Measurements from ENCODE around the gene ZNF3.

Gene ZNF3

DNA sequence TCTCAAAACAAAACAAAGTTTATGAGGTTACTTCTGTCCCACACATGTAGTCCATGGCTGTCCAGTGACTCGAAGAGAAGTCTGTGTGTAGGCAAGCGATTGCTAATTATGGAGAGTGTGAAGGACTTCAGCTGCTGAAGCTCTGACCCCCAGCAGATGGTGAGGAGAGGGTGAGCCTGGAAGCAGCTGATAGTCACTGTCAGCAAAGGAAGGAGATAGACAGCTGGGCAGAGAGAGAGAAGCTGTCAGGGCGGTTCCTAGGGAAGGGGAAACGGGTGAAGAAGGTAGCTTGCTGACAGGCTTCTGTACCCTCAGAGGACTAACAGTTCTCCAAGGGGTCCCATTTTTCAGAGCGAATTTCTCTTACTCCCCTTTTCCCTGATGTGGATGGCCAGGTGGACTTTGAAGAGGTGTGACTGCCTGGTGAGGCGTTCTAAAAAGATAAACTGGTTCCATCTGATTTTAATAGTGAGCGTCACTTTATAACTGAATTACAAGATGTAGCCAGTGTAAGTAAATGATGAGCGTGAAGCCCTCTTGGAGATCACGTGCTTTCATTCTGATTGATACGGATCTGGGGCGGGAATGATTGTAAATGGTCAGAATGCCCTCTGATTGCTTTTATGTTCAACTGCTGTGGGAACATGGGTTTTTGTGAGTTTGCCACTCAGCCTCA, 19.9 kb downstream of the ZNF3 start:
- no peaks in the 10 kb centered on the region for H3K9me3 ChIP-seq (ENCODE audit: control insufficient read depth, insufficient read depth, low read depth, low read length)
- no peaks in the 10 kb centered on the region for H3K4me1 ChIP-seq (ENCODE audit: control insufficient read depth, insufficient read depth, low read length)
- H3K27ac ChIP-seq (ENCODE audit: extremely low read depth, low read depth, low read length): no peak overlapping the region
- POLR2A ChIA-PET: interaction anchor here (0.9 to 1.5 kb wide), 2 partner anchors 12 to 65 kb away, joined by 5 read pairs; partner anchors contain the start of genes MBLAC1 and ZSCAN21
- CTCF ChIA-PET: interaction anchor here (0.6 kb wide), 1 partner anchor 70 kb away, joined by 3 read pairs; no protein-coding TSS in a partner anchor
- TF ChIP-seq ZNF707 (tag by site-specific recombination; IDR thresholded peaks at IDR 0.05): no peak
- TF ChIP-seq ZNF112 (tag by site-specific recombination; IDR thresholded peaks at IDR 0.05): no peak
- no peak for TF ChIP-seq ZNF266 (tag by site-specific recombination; IDR thresholded peaks at IDR 0.05; ENCODE audit: low read depth)
- peak; percentile 48; the same call in 1 of the 2 replicates for TF ChIP-seq ZNF600 (tag by site-specific recombination; IDR thresholded peaks at IDR 0.05)
- no peak for TF ChIP-seq ZNF239 (tag by site-specific recombination; IDR thresholded peaks at IDR 0.05)
- peaks cover 45 to 52% of the 10 kb centered on the region in 2 experiments for H3K36me3 ChIP-seq (ENCODE audit: control insufficient read depth in 2 of 2, insufficient read depth in 1 of 2, low read length in 2 of 2)
- no peak overlapping the region for H3K4me3 ChIP-seq (ENCODE audit: low read depth, low read length)

DNA sequence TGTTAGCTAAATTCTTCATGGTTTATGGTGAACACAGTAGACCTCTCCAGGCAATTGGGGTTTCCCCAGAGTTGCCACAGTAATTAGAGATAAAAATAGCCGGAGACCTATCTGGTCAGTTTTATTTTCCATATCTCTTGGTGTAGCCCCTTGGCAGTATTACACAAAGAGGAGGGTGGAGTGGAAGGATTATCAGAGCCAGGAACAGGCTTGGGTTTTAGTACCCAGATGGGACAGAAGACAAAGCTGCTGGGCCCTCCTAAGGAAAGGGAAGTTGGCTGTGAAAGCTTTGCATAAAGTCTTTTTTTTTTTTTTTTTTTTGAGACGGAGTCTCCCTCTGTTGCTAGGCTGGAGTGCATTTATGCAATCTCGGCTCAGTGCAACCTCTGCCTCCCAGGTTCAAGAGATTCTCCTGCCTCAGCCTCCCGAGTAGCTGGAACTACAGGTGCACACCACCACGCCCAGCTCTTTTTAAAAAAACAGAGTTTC, 22.2 kb downstream of the ZNF3 start:
- Histone ChIP-seq H3K4me1 (ENCODE audit: control insufficient read depth, insufficient read depth, low read length) (no peaks in the 10 kb centered on the region), H3K9me3 (ENCODE audit: control insufficient read depth, insufficient read depth, low read depth, low read length) (no peaks in the 10 kb centered on the region), H3K36me3 (ENCODE audit: control insufficient read depth in 2 of 2, insufficient read depth in 1 of 2, low read length in 2 of 2) (peaks cover 45 to 47% of the 10 kb centered on the region in 2 experiments), H3K4me3 (ENCODE audit: low read depth, low read length) (no peak overlapping the region), H3K27ac (ENCODE audit: extremely low read depth, low read depth, low read length) (no peak overlapping the region)
- POLR2A ChIA-PET: no interaction called here
- CTCF ChIA-PET: interaction anchor here (0.6 kb wide), 1 partner anchor 23 kb away, joined by 3 read pairs; no protein-coding TSS in a partner anchor
- TF ChIP-seq ZNF24 (tag by site-specific recombination; IDR thresholded peaks at IDR 0.05) (no peak), YY2 (tag by site-specific recombination; IDR thresholded peaks at IDR 0.05) (no peak), OSR2 (tag by site-specific recombination; IDR thresholded peaks at IDR 0.05) (no peak), SALL2 (tag by site-specific recombination; IDR thresholded peaks at IDR 0.05; ENCODE audit: borderline replicate concordance) (no peak), ZNF341 (tag by site-specific recombination; IDR thresholded peaks at IDR 0.05; ENCODE audit: low read depth) (no peak), ZNF792 (tag by site-specific recombination; IDR thresholded peaks at IDR 0.05) (no peak)
- TF ChIP-seq, protein P1, sequence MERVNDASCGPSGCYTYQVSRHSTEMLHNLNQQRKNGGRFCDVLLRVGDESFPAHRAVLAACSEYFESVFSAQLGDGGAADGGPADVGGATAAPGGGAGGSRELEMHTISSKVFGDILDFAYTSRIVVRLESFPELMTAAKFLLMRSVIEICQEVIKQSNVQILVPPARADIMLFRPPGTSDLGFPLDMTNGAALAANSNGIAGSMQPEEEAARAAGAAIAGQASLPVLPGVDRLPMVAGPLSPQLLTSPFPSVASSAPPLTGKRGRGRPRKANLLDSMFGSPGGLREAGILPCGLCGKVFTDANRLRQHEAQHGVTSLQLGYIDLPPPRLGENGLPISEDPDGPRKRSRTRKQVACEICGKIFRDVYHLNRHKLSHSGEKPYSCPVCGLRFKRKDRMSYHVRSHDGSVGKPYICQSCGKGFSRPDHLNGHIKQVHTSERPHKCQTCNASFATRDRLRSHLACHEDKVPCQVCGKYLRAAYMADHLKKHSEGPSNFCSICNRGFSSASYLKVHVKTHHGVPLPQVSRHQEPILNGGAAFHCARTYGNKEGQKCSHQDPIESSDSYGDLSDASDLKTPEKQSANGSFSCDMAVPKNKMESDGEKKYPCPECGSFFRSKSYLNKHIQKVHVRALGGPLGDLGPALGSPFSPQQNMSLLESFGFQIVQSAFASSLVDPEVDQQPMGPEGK (tag by site-specific recombination; IDR thresholded peaks at IDR 0.05): no peak
- TF ChIP-seq, protein P2, sequence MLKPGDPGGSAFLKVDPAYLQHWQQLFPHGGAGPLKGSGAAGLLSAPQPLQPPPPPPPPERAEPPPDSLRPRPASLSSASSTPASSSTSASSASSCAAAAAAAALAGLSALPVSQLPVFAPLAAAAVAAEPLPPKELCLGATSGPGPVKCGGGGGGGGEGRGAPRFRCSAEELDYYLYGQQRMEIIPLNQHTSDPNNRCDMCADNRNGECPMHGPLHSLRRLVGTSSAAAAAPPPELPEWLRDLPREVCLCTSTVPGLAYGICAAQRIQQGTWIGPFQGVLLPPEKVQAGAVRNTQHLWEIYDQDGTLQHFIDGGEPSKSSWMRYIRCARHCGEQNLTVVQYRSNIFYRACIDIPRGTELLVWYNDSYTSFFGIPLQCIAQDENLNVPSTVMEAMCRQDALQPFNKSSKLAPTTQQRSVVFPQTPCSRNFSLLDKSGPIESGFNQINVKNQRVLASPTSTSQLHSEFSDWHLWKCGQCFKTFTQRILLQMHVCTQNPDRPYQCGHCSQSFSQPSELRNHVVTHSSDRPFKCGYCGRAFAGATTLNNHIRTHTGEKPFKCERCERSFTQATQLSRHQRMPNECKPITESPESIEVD (tag by site-specific recombination; IDR thresholded peaks at IDR 0.05): no peak

DNA sequence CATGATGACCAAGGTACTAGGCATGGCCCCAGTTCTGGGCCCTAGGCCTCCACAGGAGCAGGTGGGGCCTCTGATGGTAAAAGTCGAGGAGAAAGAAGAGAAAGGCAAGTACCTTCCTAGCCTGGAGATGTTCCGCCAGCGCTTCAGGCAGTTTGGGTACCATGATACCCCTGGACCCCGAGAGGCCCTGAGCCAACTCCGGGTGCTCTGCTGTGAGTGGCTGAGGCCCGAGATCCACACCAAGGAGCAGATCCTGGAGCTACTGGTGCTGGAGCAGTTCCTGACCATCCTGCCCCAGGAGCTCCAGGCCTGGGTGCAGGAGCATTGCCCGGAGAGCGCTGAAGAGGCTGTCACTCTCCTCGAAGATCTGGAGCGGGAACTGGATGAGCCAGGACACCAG, 24.5 kb downstream of the ZNF3 start:
- TF ChIP-seq WT1 (tag by site-specific recombination; IDR thresholded peaks at IDR 0.05) (no peak), ZFP3 (tag by site-specific recombination; IDR thresholded peaks at IDR 0.05; ENCODE audit: low read depth) (no peak), ZNF211 (tag by site-specific recombination; IDR thresholded peaks at IDR 0.05; ENCODE audit: low read depth) (no peak), ZFP69B (tag by site-specific recombination; IDR thresholded peaks at IDR 0.05) (no peak)
- TF ChIP-seq, protein P3, sequence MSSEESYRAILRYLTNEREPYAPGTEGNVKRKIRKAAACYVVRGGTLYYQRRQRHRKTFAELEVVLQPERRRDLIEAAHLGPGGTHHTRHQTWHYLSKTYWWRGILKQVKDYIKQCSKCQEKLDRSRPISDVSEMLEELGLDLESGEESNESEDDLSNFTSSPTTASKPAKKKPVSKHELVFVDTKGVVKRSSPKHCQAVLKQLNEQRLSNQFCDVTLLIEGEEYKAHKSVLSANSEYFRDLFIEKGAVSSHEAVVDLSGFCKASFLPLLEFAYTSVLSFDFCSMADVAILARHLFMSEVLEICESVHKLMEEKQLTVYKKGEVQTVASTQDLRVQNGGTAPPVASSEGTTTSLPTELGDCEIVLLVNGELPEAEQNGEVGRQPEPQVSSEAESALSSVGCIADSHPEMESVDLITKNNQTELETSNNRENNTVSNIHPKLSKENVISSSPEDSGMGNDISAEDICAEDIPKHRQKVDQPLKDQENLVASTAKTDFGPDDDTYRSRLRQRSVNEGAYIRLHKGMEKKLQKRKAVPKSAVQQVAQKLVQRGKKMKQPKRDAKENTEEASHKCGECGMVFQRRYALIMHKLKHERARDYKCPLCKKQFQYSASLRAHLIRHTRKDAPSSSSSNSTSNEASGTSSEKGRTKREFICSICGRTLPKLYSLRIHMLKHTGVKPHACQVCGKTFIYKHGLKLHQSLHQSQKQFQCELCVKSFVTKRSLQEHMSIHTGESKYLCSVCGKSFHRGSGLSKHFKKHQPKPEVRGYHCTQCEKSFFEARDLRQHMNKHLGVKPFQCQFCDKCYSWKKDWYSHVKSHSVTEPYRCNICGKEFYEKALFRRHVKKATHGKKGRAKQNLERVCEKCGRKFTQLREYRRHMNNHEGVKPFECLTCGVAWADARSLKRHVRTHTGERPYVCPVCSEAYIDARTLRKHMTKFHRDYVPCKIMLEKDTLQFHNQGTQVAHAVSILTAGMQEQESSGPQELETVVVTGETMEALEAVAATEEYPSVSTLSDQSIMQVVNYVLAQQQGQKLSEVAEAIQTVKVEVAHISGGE (tag by site-specific recombination; conservative IDR thresholded peaks at IDR 0.05; ENCODE audit: low read depth): no peak
- Histone ChIP-seq H3K27ac (ENCODE audit: extremely low read depth, low read depth, low read length) (no peak overlapping the region), H3K4me1 (ENCODE audit: control insufficient read depth, insufficient read depth, low read length) (no peaks in the 10 kb centered on the region), H3K9me3 (ENCODE audit: control insufficient read depth, insufficient read depth, low read depth, low read length) (no peaks in the 10 kb centered on the region), H3K36me3 (ENCODE audit: control insufficient read depth in 2 of 2, insufficient read depth in 1 of 2, low read length in 2 of 2) (peaks cover 28 to 36% of the 10 kb centered on the region in 2 experiments), H3K4me3 (ENCODE audit: low read depth, low read length) (no peak overlapping the region)
- POLR2A ChIA-PET: no interaction called here
- CTCF ChIA-PET: no interaction called here

All from HEK293 (cell line).